Endodermal cell (in vitro differentiated cells): Measurements from ENCODE around the gene PI16. TPM values are rescaled to one million over a fixed set of nuclear protein-coding genes. Genes with fewer than 3 reads are reported as not detected.
A peak's percentile ranks its signal among the peaks of the same experiment; 100 is the strongest.

Experiments used
- DNase-seq: peaks from one replicate; pipeline ENCODE4 v3.0.0-alpha.2; 2017
- H3K27ac ChIP-seq: 2 replicates; pipeline ENCODE4 v1.5.1; 2013; ENCODE audit warnings: mild to moderate bottlenecking, low read depth, low read length, moderate library complexity
- H3K27me3 ChIP-seq: 2 replicates; pipeline ENCODE4 v1.6.1; 2013; ENCODE audit warnings: mild to moderate bottlenecking, low read length, moderate library complexity; ENCODE audit not compliant: insufficient read depth, control insufficient read depth, poor library complexity, severe bottlenecking
- H3K36me3 ChIP-seq: 2 replicates; pipeline ENCODE4 v1.7.0; 2013; ENCODE audit warnings: mild to moderate bottlenecking, low read length, moderate library complexity; ENCODE audit not compliant: control insufficient read depth, insufficient read depth
- H3K4me1 ChIP-seq: one replicate; pipeline ENCODE4 v1.7.0; 2013; ENCODE audit warnings: low read length; ENCODE audit not compliant: control insufficient read depth, insufficient read depth
- H3K4me3 ChIP-seq: 2 replicates; pipeline ENCODE4 v1.5.1; 2013; ENCODE audit warnings: mild to moderate bottlenecking, low read length, moderate library complexity
- H3K9ac ChIP-seq: 2 replicates; pipeline ENCODE4 v1.6.1; 2013; ENCODE audit warnings: mild to moderate bottlenecking, low read length, moderate library complexity; ENCODE audit not compliant: poor library complexity, severe bottlenecking; ENCODE audit errors: extremely low read depth
- H3K9me3 ChIP-seq: 2 replicates; pipeline ENCODE4 v1.6.1; 2013; ENCODE audit warnings: mild to moderate bottlenecking, low read length, moderate library complexity; ENCODE audit not compliant: control insufficient read depth
- H3K27ac Mint-ChIP-seq: 2 replicates; pipeline ENCODE4 v1.8.0; 2020; ENCODE audit warnings: mixed read lengths
- H3K27me3 Mint-ChIP-seq: 2 replicates; pipeline ENCODE4 v1.8.0; 2021; ENCODE audit warnings: mild to moderate bottlenecking, mixed read lengths; ENCODE audit not compliant: insufficient read depth
- H3K36me3 Mint-ChIP-seq: 2 replicates; pipeline ENCODE4 v1.8.0; 2020; ENCODE audit warnings: low read depth, mixed read lengths
- H3K4me1 Mint-ChIP-seq: 2 replicates; pipeline ENCODE4 v1.8.0; 2020; ENCODE audit warnings: mixed read lengths
- H3K4me3 Mint-ChIP-seq: 2 replicates; pipeline ENCODE4 v1.8.0; 2020; ENCODE audit warnings: mild to moderate bottlenecking, moderate library complexity, mixed read lengths
- H3K9me3 Mint-ChIP-seq: 2 replicates; pipeline ENCODE4 v1.8.0; 2020; ENCODE audit warnings: mild to moderate bottlenecking, mixed read lengths
- WGBS, 2 experiments: methylation state at CpG; one replicate each; pipeline versions ENCODE4 v1.1.5 to v1.1.7; 2013; ENCODE audit warnings: missing lambda C conversion rate in 2 of 2, mixed read lengths in 1 of 2; ENCODE audit not compliant: insufficient coverage in 1 of 2, insufficient read length in 1 of 2; 5-methylcytosine and 5-hydroxymethylcytosine counted together
- total RNA-seq, 2 donors: library from RNA; stranded (reverse); fragmentation: NEBNext Ultra II Directional in 1 of 2; extraction: Animal tissue kit (Norgen Biotek cat#: 25700) in 1 of 2; gene quantifications; 2 replicates in 1 of 2; 3 replicates in 1 of 2; pipeline ENCODE4 v1.2.1, GENCODE V29; 2021
- TF ChIP-seq, protein P1 (sequence below): fragments of 200-600 bp; sonication (generic); conservative IDR thresholded peaks from 2 replicates; pipeline ENCODE4 v1.5.0; 2021; ENCODE audit warnings: antibody characterized with exemption, mild to moderate bottlenecking

PI16 gene
- total RNA-seq, 2 donors from 2014 or later: not detected

DNA sequence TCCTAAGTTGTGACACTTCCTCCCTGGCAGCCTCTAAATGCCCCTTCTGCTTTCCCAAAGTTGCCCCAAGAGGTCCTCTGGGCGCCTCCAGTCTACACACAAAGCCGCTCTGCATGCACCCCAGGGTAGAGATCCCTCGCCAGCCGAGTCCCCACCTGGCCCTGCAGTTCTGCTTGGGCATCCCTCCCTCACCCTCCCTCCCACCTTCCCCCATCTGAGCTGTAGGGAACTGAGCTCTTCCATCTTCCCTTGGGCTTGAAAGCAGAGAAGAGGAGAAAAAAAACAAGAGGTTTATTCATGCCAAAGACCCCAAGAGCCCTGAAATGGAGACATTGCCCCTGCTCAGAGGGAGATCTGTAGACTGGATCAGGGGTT lies 45.2 kb downstream of the PI16 start:
- no peak overlapping the region for H3K4me3 ChIP-seq
- Mint-ChIP-seq H3K36me3 (no peaks in the 10 kb centered on the region), H3K27ac (no peak overlapping the region), H3K9me3 (no peaks in the 10 kb centered on the region), H3K4me3 (no peak overlapping the region), H3K4me1 (peaks cover 2% of the 10 kb centered on the region), H3K27me3 (no peaks in the 10 kb centered on the region)
- no peak overlapping the region for H3K27ac ChIP-seq
- no peak for DNase-seq
- H3K4me1 ChIP-seq: no peaks in the 10 kb centered on the region
- no peaks in the 10 kb centered on the region for H3K36me3 ChIP-seq
- 86% methylated on average over 4 of the region's 4 CpGs; no CpG with 5 or more reads in 1 of the 2 experiments for WGBS, 2 experiments
- H3K27me3 ChIP-seq: no peaks in the 10 kb centered on the region
- no peaks in the 10 kb centered on the region for H3K9me3 ChIP-seq
- TF ChIP-seq, protein P1, sequence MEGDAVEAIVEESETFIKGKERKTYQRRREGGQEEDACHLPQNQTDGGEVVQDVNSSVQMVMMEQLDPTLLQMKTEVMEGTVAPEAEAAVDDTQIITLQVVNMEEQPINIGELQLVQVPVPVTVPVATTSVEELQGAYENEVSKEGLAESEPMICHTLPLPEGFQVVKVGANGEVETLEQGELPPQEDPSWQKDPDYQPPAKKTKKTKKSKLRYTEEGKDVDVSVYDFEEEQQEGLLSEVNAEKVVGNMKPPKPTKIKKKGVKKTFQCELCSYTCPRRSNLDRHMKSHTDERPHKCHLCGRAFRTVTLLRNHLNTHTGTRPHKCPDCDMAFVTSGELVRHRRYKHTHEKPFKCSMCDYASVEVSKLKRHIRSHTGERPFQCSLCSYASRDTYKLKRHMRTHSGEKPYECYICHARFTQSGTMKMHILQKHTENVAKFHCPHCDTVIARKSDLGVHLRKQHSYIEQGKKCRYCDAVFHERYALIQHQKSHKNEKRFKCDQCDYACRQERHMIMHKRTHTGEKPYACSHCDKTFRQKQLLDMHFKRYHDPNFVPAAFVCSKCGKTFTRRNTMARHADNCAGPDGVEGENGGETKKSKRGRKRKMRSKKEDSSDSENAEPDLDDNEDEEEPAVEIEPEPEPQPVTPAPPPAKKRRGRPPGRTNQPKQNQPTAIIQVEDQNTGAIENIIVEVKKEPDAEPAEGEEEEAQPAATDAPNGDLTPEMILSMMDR: no peak
- no peak overlapping the region for H3K9ac ChIP-seq

DNA sequence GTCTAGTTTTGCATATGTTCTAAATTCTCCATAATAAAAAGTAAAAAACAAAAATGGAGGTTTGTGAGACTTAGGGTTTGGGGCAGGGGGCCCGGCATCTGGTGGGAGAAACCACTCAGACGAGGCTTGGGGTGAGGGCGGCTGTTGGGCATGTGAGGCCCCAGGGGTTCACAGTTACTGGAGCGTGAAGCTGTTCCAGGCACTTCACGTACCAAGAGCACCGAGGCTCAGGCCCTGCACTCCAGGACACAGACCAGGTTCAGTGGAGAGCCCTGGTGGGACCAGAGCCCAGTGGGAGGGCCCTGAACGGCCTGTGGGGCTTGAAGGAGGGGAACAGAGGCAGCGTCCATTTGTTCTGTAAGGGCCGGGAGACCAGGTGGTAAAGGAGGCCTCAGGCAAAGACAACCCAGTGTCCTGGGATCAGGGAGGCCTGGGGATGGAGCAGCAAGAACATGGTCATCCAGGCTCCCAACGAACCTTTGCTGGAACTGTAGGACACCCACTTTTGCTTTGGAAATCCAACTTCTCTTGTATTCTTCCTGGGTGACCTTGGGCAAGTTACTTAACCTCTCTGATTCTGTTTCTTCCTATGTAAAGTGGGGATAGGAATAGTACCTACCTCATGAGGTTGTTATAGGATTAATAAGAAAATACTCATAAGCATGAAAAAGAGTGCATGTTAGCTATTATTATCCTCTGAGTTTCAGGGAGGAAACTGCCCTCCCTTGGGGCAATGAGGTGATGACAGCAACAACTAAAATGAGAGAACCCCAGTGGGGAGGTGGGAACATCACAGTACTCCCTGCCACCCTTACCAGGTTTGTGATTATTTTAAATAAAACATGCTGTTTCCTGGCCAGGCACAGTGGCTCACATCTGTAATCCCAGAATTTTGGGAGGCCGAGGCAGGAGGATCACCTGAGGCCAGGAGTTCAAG lies 49.8 kb downstream of the PI16 start:
- no peaks in the 10 kb centered on the region for H3K4me1 ChIP-seq
- DNase-seq: peak; percentile 22
- H3K36me3 ChIP-seq: no peaks in the 10 kb centered on the region
- TF ChIP-seq, protein P1: no peak
- Mint-ChIP-seq H3K27ac (no peak overlapping the region), H3K4me1 (no peaks in the 10 kb centered on the region), H3K9me3 (no peaks in the 10 kb centered on the region), H3K4me3 (no peak overlapping the region), H3K36me3 (no peaks in the 10 kb centered on the region), H3K27me3 (peaks cover 1% of the 10 kb centered on the region)
- no peak overlapping the region for H3K9ac ChIP-seq
- H3K9me3 ChIP-seq: no peaks in the 10 kb centered on the region
- no peak overlapping the region for H3K27ac ChIP-seq
- H3K27me3 ChIP-seq: no peaks in the 10 kb centered on the region
- no peak overlapping the region for H3K4me3 ChIP-seq
- 87 to 90% methylated on average over 8 to 11 of the region's 11 CpGs for WGBS, 2 experiments

DNA sequence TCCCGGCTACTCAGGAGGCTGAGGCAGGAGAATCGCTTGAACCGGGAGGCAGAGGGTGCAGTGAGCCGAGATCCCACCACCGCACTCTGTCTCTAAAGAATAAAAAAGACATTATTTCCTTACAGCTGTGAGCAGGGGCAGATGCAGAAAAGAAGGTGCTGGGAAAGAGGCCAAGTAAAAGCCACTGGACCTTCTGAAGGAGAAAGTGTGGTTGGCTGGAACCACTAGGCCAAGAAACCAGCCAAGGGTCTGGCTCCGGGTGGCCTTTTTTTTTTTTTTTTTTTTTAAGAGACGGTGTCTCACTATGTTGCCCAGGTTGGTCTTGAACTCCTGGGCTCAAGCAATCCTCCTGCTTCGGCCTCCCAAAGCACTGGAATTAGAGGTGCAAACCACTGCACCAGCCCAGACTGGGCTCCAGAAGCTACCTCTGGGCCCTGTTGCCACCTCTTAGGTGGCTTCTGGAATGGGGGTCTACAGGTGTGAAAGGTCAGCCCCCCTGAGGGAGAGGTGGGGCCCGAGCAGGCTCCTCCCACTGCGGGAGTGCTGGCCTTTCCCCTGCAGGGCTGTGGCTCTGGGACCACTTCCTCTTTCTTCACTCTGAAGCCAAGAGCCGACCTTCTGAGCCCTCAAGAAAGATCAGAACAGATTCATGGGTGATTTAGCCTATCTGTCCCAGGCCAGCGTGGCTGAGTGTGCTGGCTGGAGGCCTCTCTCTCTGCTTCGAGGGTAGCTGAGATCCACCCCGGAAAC lies 50.7 kb downstream of the PI16 start, which contains the start of gene FGD2:
Gene FGD2, plus strand, starts transcription at position 595 of the 750 bp plus-strand sequence. CDS start 163 bp downstream, outside the sequence.
- TF ChIP-seq, protein P1: no peak
- peaks cover 1% of the 10 kb centered on the region for H3K27me3 Mint-ChIP-seq
- Histone ChIP-seq H3K27me3 (no peaks in the 10 kb centered on the region), H3K9me3 (no peaks in the 10 kb centered on the region), H3K9ac (no peak within 1 kb of the TSS), H3K27ac (no peak within 1 kb of the TSS), H3K4me1 (no peaks in the 10 kb centered on the region), H3K36me3 (no peaks in the 10 kb centered on the region), H3K4me3 (no peak within 1 kb of the TSS)
- 71 to 91% methylated on average over 4 to 14 of the region's 14 CpGs for WGBS, 2 experiments
- no peak within 1 kb of the TSS for H3K4me3 Mint-ChIP-seq
- DNase-seq: peak; percentile 39
- no peaks in the 10 kb centered on the region for H3K36me3 Mint-ChIP-seq
- no peak within 1 kb of the TSS for H3K27ac Mint-ChIP-seq
- H3K9me3 Mint-ChIP-seq: peaks cover 2% of the 10 kb centered on the region
- H3K4me1 Mint-ChIP-seq: no peaks in the 10 kb centered on the region
